Mucosa of rectum (tissue), 2 donors: ENCODE results near the gene CRNN.

Experiments used
- H3K27ac ChIP-seq, 2 donors: one replicate each; pipeline ENCODE4 v1.7.0; 2013; ENCODE audit warnings: inconsistent platforms in 2 of 2, low read depth in 2 of 2, low read length in 2 of 2
- H3K27me3 ChIP-seq, 2 donors: one replicate each; pipeline ENCODE4 v1.7.0; 2013; ENCODE audit warnings: low read length in 2 of 2; ENCODE audit not compliant: control insufficient read depth in 2 of 2, insufficient read depth in 2 of 2
- H3K36me3 ChIP-seq, 2 donors: one replicate each; pipeline ENCODE4 v1.7.0; 2013; ENCODE audit warnings: low read length in 2 of 2; ENCODE audit not compliant: control insufficient read depth in 2 of 2, insufficient read depth in 2 of 2
- H3K4me1 ChIP-seq, 2 donors: one replicate each; pipeline ENCODE4 v1.7.0; 2013; ENCODE audit warnings: low read length in 2 of 2, mild to moderate bottlenecking in 1 of 2; ENCODE audit not compliant: control insufficient read depth in 2 of 2, insufficient read depth in 2 of 2
- H3K4me3 ChIP-seq, 2 donors: one replicate each; pipeline ENCODE4 v1.7.0; 2013; ENCODE audit warnings: low read length in 2 of 2
- H3K9ac ChIP-seq, 2 donors: one replicate each; pipeline ENCODE4 v1.7.0; 2013; ENCODE audit warnings: low read length in 2 of 2, low read depth in 1 of 2, mild to moderate bottlenecking in 1 of 2
- H3K9me3 ChIP-seq, 2 donors: one replicate each; pipeline ENCODE4 v1.7.0; 2013; ENCODE audit warnings: low read length in 2 of 2; ENCODE audit not compliant: control insufficient read depth in 2 of 2
- donor health status: healthy.
- donor health status: Normal muscosa, but diverticular disease.

The CRNN gene

GRCh38 chr1:152448496-152448895 is 34.4 kb upstream of the CRNN start:
- no peak overlapping the region for H3K4me3 ChIP-seq
- peaks cover 3% of the 10 kb centered on the region in 2 donors for H3K27me3 ChIP-seq
- no peak overlapping the region for H3K9ac ChIP-seq
- H3K9me3 ChIP-seq = no peaks in the 10 kb centered on the region
- H3K36me3 ChIP-seq = no peaks in the 10 kb centered on the region
- H3K4me1 ChIP-seq = no peaks in the 10 kb centered on the region
- H3K27ac ChIP-seq = no peak overlapping the region

GRCh38 chr1:152448095-152448494 is 34.0 kb upstream of the CRNN start:
- no peak overlapping the region for H3K4me3 ChIP-seq
- no peak overlapping the region for H3K9ac ChIP-seq
- peaks cover 3% of the 10 kb centered on the region in 2 donors for H3K27me3 ChIP-seq
- H3K9me3 ChIP-seq = no peaks in the 10 kb centered on the region
- H3K36me3 ChIP-seq = no peaks in the 10 kb centered on the region
- H3K4me1 ChIP-seq = no peaks in the 10 kb centered on the region
- no peak overlapping the region for H3K27ac ChIP-seq

GRCh38 chr1:152447484-152447883 is 33.4 kb upstream of the CRNN start:
- no peaks in the 10 kb centered on the region for H3K9me3 ChIP-seq
- H3K9ac ChIP-seq = no peak overlapping the region
- H3K27ac ChIP-seq = no peak overlapping the region
- no peaks in the 10 kb centered on the region for H3K4me1 ChIP-seq
- H3K27me3 ChIP-seq = peaks cover 3% of the 10 kb centered on the region in 2 donors
- H3K4me3 ChIP-seq = no peak overlapping the region
- no peaks in the 10 kb centered on the region for H3K36me3 ChIP-seq

GRCh38 chr1:152444045-152444444 is 30.0 kb upstream of the CRNN start:
- H3K27ac ChIP-seq = no peak overlapping the region
- H3K36me3 ChIP-seq = no peaks in the 10 kb centered on the region
- H3K4me1 ChIP-seq = no peaks in the 10 kb centered on the region

GRCh38 chr1:152442765-152443164 is 28.7 kb upstream of the CRNN start:
- H3K27ac ChIP-seq = no peak overlapping the region
- no peak overlapping the region for H3K4me3 ChIP-seq
- no peaks in the 10 kb centered on the region for H3K9me3 ChIP-seq
- no peak overlapping the region for H3K9ac ChIP-seq
- H3K36me3 ChIP-seq = no peaks in the 10 kb centered on the region
- H3K4me1 ChIP-seq = no peaks in the 10 kb centered on the region
- H3K27me3 ChIP-seq = no peaks in the 10 kb centered on the region

More at GRCh38 chr1:152444045-152444444, 30.0 kb upstream of the CRNN start:
- Histone ChIP-seq H3K9ac (no peak overlapping the region), H3K4me3 (no peak overlapping the region), H3K9me3 (no peaks in the 10 kb centered on the region), H3K27me3 (no peaks in the 10 kb centered on the region)

- H3K27me3 ChIP-seq = no peaks in the 10 kb centered on the region
- H3K36me3 ChIP-seq = no peaks in the 10 kb centered on the region
- no peak overlapping the region for H3K27ac ChIP-seq
- H3K9me3 ChIP-seq = no peaks in the 10 kb centered on the region
- no peak overlapping the region for H3K9ac ChIP-seq
- H3K4me3 ChIP-seq = no peak overlapping the region
- H3K4me1 ChIP-seq = no peaks in the 10 kb centered on the region
Measured at GRCh38 chr1:152442301-152442700, 28.2 kb upstream of the CRNN start.

- H3K9ac ChIP-seq = no peak overlapping the region
- H3K27ac ChIP-seq = no peak overlapping the region
Measured at GRCh38 chr1:152441756-152442155, 27.7 kb upstream of the CRNN start.

GRCh38 chr1:152440635-152441471 is 26.8 kb upstream of the CRNN start:
- Histone ChIP-seq H3K4me1 (no peaks in the 10 kb centered on the region), H3K9ac (no peak overlapping the region), H3K4me3 (no peak overlapping the region)

More at GRCh38 chr1:152441756-152442155, 27.7 kb upstream of the CRNN start:
- Histone ChIP-seq H3K4me1 (no peaks in the 10 kb centered on the region), H3K27me3 (no peaks in the 10 kb centered on the region), H3K4me3 (no peak overlapping the region), H3K9me3 (no peaks in the 10 kb centered on the region), H3K36me3 (no peaks in the 10 kb centered on the region)

GRCh38 chr1:152436593-152437496 is 22.8 kb upstream of the CRNN start:
- no peaks in the 10 kb centered on the region for H3K36me3 ChIP-seq
- H3K4me3 ChIP-seq = no peak overlapping the region
- H3K4me1 ChIP-seq = no peaks in the 10 kb centered on the region
- H3K9me3 ChIP-seq = no peaks in the 10 kb centered on the region
- no peak overlapping the region for H3K27ac ChIP-seq
- H3K27me3 ChIP-seq = no peaks in the 10 kb centered on the region
- H3K9ac ChIP-seq = no peak overlapping the region

More at GRCh38 chr1:152440635-152441471, 26.8 kb upstream of the CRNN start:
- Histone ChIP-seq H3K9me3 (no peaks in the 10 kb centered on the region), H3K27ac (no peak overlapping the region), H3K27me3 (no peaks in the 10 kb centered on the region), H3K36me3 (no peaks in the 10 kb centered on the region)

GRCh38 chr1:152427458-152427857 is 13.4 kb upstream of the CRNN start:
- Histone ChIP-seq H3K36me3 (no peaks in the 10 kb centered on the region), H3K4me1 (no peaks in the 10 kb centered on the region), H3K9ac (no peak overlapping the region), H3K4me3 (no peak overlapping the region), H3K27ac (no peak overlapping the region), H3K9me3 (no peaks in the 10 kb centered on the region), H3K27me3 (no peaks in the 10 kb centered on the region)
